IPS DF 4.7 (cell line): Measurements from ENCODE around the gene ST6GALNAC3.
"Not testable (repeated sequence)": the region's sequence is repeated elsewhere in the genome, so short reads cannot be mapped to it uniquely, and the experiment has no call there.

Experiments used
- DNase-seq: peaks from one replicate; pipeline ENCODE4 v3.0.0-alpha.2; 2013; ENCODE audit warnings: low spot score; ENCODE audit errors: extremely low read depth

ST6GALNAC3 gene

GRCh38 chr1:76106251-76106650 lies 31.7 kb downstream of the ST6GALNAC3 start:
- DNase-seq: no peak

DNA sequence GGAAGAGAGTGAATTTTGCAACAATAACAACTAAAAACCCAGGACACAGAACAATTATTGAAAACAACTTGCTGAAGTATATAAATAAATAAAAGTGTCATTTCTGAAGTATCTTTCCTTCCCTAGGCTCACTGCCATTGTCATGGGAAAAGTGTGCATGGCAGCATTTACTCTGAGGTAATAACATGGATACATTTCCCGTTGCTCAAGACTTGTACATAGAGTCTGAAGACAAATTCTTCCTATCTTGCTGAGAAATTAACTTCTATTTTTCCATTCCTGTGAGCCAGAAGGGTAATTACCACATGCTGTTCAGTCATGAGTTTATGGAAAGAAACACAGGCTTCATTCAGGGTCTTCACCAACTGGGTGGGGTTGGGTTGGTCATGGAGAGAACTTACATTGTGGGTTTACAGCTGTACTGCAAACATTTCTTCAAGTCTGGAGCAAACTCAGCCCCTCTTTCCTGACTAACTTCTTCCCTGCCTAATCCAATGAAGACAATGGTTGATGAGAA lies 32.2 kb downstream of the ST6GALNAC3 start:
- DNase-seq: no peak

- no peak for DNase-seq
Observed at GRCh38 chr1:76109404-76109803, 34.9 kb downstream of the ST6GALNAC3 start.

GRCh38 chr1:76109901-76110560 lies 35.5 kb downstream of the ST6GALNAC3 start:
- DNase-seq: no peak

DNA sequence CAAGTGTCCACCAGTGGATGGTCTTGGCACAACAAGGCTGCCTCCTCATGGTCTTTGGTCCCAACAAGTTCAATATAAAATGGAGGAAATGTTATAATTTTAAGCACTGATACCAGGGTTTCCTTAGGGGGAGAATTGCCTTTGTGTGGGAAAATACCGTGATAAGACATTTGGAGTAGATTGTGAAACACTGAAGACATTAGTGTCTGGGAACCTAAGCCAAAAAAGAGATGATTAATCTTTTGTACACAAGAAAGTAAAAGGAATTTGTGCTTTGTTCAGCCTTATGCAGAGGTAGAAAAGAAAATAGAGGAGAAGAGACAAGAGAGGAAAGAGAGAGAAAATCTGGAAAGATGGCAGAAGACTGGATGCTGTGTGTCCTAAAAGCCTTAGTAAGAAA lies 36.1 kb downstream of the ST6GALNAC3 start:
- no peak for DNase-seq

DNA sequence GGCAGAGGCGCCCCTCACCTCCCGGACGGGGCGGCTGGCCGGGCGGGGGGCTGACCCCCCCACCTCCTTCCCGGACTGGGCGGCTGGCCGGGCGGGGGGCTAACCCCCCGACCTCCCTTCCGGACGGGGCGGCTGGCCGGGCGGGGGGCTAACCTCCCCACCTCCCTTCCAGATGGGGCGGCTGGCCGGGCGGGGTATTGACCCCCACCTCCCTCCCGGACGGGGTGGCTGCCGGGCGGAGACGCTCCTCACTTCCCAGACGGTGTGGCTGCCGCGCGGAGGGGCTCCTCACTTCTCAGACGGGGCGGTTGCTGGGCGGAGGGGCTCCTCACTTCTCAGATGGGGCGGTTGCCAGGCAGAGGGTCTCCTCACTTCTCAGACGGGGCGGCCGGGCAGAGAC lies 37.8 kb downstream of the ST6GALNAC3 start:
- not testable (repeated sequence) for DNase-seq

- no peak for DNase-seq
Observed at GRCh38 chr1:76113446-76113845, 38.9 kb downstream of the ST6GALNAC3 start.

GRCh38 chr1:76115171-76115570 lies 40.6 kb downstream of the ST6GALNAC3 start:
- no peak for DNase-seq

DNA sequence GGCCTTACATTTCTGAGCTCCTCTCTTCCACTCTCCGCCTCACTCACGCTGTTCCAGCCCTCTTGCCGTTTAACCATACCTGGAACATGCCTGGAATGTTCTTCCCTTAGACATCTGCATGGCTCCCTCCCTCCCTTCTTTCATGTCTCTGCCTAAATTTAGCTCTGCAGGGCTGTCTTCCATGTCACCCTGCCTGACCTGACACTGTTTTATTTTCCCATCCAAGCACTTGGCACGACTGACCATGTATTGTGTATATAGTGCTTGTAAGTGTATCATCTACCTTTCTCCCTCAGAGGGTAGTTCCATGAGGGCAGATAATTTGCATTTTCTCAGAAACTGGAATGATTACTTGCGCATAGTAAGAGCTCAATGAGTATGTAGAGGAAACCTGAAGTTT lies 47.3 kb downstream of the ST6GALNAC3 start:
- DNase-seq: no peak

- DNase-seq: no peak
Observed at GRCh38 chr1:76122271-76122670, 47.7 kb downstream of the ST6GALNAC3 start.

DNA sequence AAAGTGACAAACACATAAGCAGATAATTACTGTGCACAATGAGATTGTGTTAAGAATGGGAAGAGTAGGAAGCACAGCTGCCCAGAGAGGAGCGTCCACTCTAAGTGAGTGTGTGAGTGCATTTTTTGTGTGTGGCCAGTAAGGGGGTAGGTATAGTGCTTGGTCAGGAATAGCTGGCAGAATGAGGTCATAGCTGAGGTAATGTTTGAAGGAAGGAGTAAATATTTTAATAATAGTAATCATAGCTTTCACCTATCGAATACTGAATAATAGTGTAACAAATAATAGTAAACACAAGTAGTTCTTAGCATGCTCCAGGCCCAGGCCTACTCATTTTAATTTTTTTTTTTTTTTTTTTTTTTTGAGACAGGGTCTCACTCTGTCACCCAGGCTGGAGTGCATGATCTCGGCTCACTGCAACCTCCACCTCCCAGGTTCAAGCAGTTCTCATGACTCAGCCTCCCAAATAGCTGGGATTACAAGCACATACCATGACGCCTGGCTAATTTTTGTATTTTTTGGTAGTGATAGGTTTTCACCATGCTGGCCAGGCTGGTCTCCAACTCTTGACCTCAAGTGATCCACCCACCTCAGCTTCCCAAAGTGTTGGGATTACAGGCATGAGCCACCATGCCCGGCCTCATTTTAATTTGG lies 49.0 kb downstream of the ST6GALNAC3 start:
- not testable (repeated sequence) for DNase-seq

GRCh38 chr1:76124196-76124595 lies 49.6 kb downstream of the ST6GALNAC3 start:
- no peak for DNase-seq

DNA sequence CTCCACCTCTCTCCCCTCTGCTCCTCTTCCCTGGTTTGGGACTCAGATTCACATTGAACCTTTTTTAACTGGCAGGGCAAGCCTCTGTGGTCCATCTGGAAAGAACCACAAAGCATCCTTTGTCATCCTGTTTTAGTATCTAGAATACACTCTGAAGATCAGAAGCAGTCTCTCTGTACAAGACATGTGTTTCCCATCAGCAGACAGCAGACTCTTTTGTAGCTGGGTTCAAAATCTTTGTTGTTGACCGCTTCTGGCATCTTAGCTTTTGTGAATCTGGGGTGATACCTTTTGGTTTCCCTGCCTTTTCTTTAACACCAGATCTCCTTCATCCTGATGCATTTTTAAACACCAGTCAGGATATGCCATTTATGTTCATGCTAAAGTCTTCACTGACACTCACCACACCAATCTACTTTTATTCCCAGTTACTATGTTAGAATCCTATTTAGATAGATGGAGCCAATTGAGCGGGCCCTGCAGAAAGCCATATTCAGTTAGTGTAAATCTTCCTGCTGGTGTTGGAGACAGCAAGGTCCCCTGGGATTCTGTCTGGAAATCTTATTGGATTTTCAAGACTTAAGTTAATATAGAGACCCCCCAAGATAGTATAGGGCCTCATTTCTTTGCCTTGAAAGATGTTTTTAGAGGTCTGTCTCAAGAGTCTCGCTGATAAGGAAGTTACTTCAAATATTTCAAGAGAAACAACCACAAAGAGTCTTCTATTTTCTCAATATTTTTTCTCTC lies 51.1 kb downstream of the ST6GALNAC3 start:
- DNase-seq: no peak

- no peak for DNase-seq
Observed at GRCh38 chr1:76128096-76128495, 53.5 kb downstream of the ST6GALNAC3 start.

DNA sequence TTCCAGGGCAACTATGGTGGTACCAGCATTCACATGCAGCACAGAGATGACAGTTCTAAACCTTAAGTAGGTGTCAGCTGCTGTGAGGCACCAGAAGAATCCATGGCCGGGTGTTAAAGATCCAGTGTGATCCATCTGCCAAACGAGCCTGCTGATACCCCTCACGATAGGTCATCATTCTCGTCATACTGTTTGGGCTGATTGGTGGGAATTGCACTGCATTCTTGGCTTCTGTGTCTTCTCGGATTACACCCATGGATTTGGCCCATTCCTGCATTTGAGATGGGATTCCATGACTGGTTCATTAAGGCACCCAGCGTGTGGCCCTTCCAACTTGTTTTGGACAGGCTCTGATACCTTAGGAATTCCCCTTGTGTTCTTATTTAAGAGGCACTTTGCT lies 55.2 kb downstream of the ST6GALNAC3 start:
- no peak for DNase-seq

GRCh38 chr1:76130992-76131391 lies 56.4 kb downstream of the ST6GALNAC3 start:
- no peak for DNase-seq

DNA sequence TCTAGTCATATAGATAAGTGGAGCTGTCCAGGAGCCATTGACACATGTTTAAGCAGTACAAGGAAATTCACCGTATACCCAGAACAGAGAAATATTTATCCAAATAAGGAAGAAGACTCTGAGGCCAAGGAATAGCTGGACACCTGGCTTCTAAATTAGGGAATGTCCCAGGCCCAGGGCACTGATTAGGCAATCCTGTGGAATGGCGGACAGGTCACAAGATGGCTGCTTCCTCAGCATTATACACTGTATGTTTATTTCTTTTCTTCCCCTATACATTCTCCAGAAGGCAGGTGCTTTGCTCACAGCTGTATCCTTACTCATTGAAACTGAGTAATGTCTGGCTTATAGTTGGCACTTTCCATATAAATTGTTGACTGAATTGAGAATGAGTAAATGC lies 59.4 kb downstream of the ST6GALNAC3 start:
- no peak for DNase-seq

- DNase-seq: no peak
Observed at GRCh38 chr1:76135835-76136234, 61.3 kb downstream of the ST6GALNAC3 start.

- DNase-seq: no peak
Observed at GRCh38 chr1:76136894-76137293, 62.3 kb downstream of the ST6GALNAC3 start.

- no peak for DNase-seq
Observed at GRCh38 chr1:76137746-76138145, 63.2 kb downstream of the ST6GALNAC3 start.

DNA sequence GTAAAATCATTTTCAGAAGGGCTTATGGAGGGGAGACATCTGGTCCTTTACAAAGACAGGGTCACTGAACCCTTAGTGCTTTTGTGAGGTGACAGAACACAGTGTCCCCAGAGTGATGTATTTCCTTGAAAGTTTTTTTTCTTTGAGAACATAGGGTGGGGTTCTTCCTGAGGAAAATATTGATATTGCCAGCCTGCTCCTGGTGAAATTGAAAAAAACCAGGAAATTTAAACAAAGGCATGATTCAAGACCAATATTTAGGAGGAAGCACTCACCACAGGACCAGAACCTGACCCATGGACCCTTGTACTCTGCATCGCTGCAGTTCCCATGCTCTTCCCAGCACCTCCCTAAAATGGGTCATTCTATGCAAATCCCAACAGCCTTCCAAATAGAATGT lies 63.7 kb downstream of the ST6GALNAC3 start:
- no peak for DNase-seq

DNA sequence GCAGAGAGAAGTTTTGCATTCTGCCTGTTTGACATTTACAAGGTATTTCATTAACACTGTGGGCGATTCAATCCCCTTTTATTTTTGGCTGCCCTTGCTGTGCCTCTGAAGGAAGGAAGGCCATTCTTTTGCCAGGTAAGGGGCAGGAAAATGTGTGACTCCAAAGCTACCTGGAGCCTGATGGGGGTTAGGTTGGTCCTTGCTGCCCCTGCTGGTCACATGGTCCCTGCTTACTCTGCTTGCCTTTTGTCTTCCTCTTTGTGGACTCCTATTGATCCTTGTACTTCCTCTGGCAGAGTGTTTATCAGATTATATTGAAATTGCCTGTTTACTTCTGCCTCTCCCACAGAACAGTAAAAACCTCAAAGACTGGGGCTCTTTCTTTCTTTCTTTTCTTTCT lies 65.7 kb downstream of the ST6GALNAC3 start:
- no peak for DNase-seq
